ENCODE results near the gene NBL1.
A peak's percentile ranks its signal among the peaks of the same experiment; 100 is the strongest.

Gene NBL1

DNA sequence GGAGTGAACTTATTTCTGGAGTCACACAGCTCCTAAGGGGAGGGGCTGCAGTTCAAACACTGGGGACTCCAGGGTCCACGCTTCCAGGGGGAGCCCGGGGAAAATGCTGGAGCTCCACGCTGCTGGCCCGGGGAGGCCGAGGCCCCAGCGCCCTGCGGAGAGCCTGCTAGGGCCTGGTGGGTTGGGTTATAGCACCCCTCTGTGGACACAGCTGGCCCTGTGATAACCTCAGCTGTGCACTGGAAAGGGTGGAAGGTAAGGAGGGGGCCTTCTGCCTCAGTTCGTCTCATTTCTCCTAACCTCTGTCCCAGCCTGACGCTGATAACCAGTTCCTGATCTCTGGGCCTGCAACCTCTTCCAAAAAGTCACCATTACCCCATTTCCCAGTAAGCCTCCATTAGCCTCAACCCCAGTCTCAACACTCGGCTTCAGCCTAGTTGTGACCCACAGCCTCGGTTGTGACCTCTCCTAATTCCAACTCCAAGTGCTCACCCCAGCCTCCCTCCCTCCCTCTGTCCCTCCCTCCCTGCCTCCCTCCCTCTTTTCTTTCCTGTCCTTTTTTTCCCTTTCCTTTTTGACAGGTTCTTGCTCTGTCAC lies 7.1 kb downstream of the NBL1 start:
- TF ChIP-seq, protein P1, sequence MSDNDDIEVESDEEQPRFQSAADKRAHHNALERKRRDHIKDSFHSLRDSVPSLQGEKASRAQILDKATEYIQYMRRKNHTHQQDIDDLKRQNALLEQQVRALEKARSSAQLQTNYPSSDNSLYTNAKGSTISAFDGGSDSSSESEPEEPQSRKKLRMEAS (IDR thresholded peaks at IDR 0.05; ENCODE audit: low read depth, low read length), result 0 out of 2 replicates have a peak, but pooled peaks have one; percentile 8
- TF ChIP-seq POLR2A (IDR thresholded peaks at IDR 0.05; ENCODE audit: extremely low read depth, insufficient read length), result no peak
- TF ChIP-seq MYC (IDR thresholded peaks at IDR 0.05; ENCODE audit: low read depth, low read length), result no peak; the same call in 1 of the 2 replicates
- TF ChIP-seq, protein P2, sequence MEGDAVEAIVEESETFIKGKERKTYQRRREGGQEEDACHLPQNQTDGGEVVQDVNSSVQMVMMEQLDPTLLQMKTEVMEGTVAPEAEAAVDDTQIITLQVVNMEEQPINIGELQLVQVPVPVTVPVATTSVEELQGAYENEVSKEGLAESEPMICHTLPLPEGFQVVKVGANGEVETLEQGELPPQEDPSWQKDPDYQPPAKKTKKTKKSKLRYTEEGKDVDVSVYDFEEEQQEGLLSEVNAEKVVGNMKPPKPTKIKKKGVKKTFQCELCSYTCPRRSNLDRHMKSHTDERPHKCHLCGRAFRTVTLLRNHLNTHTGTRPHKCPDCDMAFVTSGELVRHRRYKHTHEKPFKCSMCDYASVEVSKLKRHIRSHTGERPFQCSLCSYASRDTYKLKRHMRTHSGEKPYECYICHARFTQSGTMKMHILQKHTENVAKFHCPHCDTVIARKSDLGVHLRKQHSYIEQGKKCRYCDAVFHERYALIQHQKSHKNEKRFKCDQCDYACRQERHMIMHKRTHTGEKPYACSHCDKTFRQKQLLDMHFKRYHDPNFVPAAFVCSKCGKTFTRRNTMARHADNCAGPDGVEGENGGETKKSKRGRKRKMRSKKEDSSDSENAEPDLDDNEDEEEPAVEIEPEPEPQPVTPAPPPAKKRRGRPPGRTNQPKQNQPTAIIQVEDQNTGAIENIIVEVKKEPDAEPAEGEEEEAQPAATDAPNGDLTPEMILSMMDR (IDR thresholded peaks at IDR 0.05; ENCODE audit: low read depth, low read length), result peak; percentile 79
- DNase-seq (ENCODE audit: low read depth), result peak; percentile 67
- no peak overlapping the region for H3K4me3 ChIP-seq (ENCODE audit: low read depth, low read length)

DNA sequence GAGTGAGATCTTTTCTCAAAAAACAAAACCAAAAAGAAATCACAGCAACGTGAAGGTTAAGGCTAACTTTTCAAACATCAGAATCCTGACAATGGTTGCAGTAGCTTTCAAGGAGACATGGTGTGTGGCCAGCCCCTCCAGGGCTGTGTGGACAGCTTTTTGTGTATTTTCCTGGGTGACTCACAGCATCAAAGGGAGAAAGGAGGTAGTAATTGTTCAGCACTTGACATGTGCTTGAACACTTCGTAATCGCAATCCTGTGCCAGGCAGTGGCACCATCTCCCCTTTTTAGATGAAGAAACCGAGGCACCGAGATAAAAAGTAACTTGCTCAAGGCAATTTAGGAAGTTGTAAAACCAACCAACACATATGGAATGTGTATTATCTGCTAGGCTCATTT lies 10.3 kb downstream of the NBL1 start:
- DNase-seq (ENCODE audit: low read depth), result no peak
- H3K4me3 ChIP-seq (ENCODE audit: low read depth, low read length), result no peak overlapping the region
- TF ChIP-seq, protein P2 (IDR thresholded peaks at IDR 0.05; ENCODE audit: low read depth, low read length), result no peak
- TF ChIP-seq, protein P1 (IDR thresholded peaks at IDR 0.05; ENCODE audit: low read depth, low read length), result no peak
- TF ChIP-seq POLR2A (IDR thresholded peaks at IDR 0.05; ENCODE audit: extremely low read depth, insufficient read length), result no peak
- TF ChIP-seq MYC (IDR thresholded peaks at IDR 0.05; ENCODE audit: low read depth, low read length), result no peak

DNA sequence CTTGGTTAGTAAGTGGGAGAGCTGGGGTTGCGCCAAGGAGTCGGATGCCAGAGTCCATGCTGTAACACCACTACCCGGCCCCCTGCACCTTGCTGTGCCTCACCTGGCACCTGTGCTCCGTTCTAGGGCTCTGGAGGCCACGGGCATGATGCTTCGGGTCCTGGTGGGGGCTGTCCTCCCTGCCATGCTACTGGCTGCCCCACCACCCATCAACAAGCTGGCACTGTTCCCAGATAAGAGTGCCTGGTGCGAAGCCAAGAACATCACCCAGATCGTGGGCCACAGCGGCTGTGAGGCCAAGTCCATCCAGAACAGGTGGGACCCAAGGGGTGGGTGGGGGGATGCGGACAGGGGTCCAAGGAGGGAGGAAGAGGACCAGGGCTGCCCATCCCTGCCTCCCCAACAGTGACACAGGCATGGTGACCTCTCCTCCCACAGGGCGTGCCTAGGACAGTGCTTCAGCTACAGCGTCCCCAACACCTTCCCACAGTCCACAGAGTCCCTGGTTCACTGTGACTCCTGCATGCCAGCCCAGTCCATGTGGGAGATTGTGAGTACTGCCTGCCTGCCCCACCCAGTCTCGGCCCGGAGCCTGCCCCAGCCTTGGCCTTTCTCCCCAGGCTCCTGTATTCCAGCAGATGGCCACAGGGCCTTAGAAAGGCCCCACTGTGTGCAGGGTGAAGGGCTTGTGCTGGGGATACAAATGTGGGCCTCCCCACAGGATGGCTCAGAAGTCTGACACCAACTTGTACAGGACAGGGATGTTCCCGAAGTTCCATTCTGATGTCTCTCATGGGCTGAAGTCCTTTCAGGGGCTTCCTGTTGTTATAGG lies 11.0 kb downstream of the NBL1 start:
- DNase-seq (ENCODE audit: low read depth), result no peak
- TF ChIP-seq, protein P2 (IDR thresholded peaks at IDR 0.05; ENCODE audit: low read depth, low read length), result no peak
- TF ChIP-seq, protein P1 (IDR thresholded peaks at IDR 0.05; ENCODE audit: low read depth, low read length), result no peak
- TF ChIP-seq POLR2A (IDR thresholded peaks at IDR 0.05; ENCODE audit: extremely low read depth, insufficient read length), result no peak
- no peak for TF ChIP-seq MYC (IDR thresholded peaks at IDR 0.05; ENCODE audit: low read depth, low read length)
- no peak overlapping the region for H3K4me3 ChIP-seq (ENCODE audit: low read depth, low read length)

DNA sequence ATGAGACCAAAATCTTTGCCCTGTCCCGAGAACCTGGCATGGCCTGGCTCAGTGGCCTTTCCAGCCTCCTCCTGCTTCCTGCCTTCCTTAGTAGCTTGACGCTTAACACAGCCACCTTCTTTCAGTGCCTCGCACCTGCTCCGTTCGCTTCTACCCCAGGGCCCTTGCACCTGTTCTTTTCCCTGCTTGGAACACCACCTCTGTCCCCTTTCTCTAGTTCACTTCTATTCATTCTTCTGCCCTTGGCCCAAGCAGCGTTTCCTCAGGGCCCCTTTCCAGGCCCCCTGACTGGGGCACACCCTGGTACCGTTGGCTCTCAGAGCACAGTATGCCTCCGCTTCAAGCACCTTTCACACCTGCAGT lies 11.6 kb downstream of the NBL1 start:
- TF ChIP-seq, protein P1 (IDR thresholded peaks at IDR 0.05; ENCODE audit: low read depth, low read length), result no peak
- TF ChIP-seq POLR2A (IDR thresholded peaks at IDR 0.05; ENCODE audit: extremely low read depth, insufficient read length) (no peak), MYC (IDR thresholded peaks at IDR 0.05; ENCODE audit: low read depth, low read length) (no peak)
- TF ChIP-seq, protein P2 (IDR thresholded peaks at IDR 0.05; ENCODE audit: low read depth, low read length), result no peak
- DNase-seq (ENCODE audit: low read depth), result no peak
- H3K4me3 ChIP-seq (ENCODE audit: low read depth, low read length), result no peak overlapping the region

DNA sequence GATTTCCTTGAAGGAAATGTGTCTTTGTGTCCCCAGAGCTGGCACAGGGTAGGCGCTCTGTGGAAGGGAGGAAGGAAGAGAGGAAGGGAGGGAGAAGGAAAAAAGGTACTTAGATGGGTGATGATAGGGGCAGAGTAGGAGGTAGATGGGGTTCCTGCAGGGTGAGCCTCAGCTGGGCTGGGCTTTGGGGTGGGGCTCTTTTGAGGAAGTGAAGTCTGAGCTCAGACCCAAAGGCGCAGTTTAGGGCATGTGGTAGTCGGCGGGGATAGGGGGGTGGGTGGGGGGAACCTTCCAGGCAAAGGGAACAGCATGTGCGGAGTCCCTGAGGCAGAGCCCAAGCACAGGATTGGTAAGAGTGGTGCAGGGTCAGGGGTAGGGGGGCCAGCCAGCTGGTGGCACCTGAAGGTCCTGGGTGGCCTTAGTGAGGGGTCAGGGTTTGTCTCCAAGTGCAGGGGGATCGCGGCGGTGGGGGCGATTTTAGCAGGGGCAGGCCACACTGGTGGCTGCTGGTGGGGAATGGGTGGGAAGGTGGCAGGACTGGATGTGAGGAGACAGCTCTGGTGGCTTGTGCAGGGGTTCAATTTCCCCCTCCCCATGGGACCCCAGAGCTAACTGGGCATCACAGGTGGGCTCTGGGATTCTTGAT lies 12.1 kb downstream of the NBL1 start:
- TF ChIP-seq POLR2A (IDR thresholded peaks at IDR 0.05; ENCODE audit: extremely low read depth, insufficient read length) (no peak), MYC (IDR thresholded peaks at IDR 0.05; ENCODE audit: low read depth, low read length) (no peak)
- TF ChIP-seq, protein P2 (IDR thresholded peaks at IDR 0.05; ENCODE audit: low read depth, low read length), result no peak
- TF ChIP-seq, protein P1 (IDR thresholded peaks at IDR 0.05; ENCODE audit: low read depth, low read length), result no peak
- H3K4me3 ChIP-seq (ENCODE audit: low read depth, low read length), result no peak overlapping the region
- DNase-seq (ENCODE audit: low read depth), result peak; percentile 32

Measured in NB4 (cell line).